ENCODE results near the gene PROSER2.

DNA sequence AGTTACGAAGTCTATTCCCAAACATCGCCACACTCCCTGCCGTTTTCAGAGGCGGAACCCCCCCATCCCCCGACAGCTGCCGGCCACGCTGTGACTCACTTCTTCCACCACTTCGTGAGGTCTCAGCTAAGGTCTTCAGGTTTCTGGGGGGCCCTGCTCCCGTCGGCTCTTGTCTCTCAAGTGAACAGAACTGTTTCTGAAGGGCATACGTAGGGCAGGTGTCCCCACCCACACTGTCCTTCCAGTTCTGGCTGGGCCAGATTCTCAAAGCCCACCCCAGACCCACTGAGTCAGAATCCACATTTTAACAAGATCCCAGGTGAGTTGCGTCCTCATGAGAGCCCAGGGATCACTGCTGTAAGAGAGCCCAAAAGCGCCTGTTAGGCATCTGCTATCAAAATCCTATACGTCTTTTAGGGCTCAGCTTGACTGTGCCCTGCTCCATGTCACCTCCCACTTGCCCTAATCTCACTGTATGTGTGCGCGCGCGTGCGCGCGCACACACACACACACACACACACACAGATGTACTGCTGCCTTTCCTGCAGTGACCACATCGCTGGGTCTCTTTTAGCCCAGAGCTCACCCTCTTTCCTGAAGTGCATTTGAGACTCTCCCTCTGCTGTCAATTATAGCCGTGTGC, 78.8 kb downstream of the PROSER2 start:
- no peak for TF ChIP-seq POLR2A (IDR thresholded peaks at IDR 0.05; ENCODE audit: low read depth, low read length)
- no peak for TF ChIP-seq POLR2AphosphoS5 (IDR thresholded peaks at IDR 0.05; ENCODE audit: low read depth, low read length)
- no peak for TF ChIP-seq TAF1 (IDR thresholded peaks at IDR 0.05; ENCODE audit: borderline replicate concordance, low read depth, low read length)
